HepG2 (cell line): Measurements from ENCODE around the gene ANKRD65. TPM values are rescaled to one million over a fixed set of nuclear protein-coding genes. Genes with fewer than 3 reads are reported as not detected.

Experiments
- CC2D1A ChIP-seq: sonication (generic); formaldehyde crosslinking; IDR thresholded peaks from 2 replicates; pipeline ENCODE4 v1.8.1; 2023; ENCODE audit warnings: mild to moderate bottlenecking, missing genetic modification reagents
- CCDC6 ChIP-seq: sonication (generic); formaldehyde crosslinking; IDR thresholded peaks from 2 replicates; pipeline ENCODE4 v1.8.1; 2022; ENCODE audit warnings: mild to moderate bottlenecking, missing genetic modification reagents, moderate library complexity
- GZF1 ChIP-seq: sonication (generic); formaldehyde crosslinking; IDR thresholded peaks from 2 replicates; pipeline ENCODE4 v1.5.1; 2020; ENCODE audit warnings: mild to moderate bottlenecking, missing genetic modification reagents
- JDP2 ChIP-seq: sonication (generic); formaldehyde crosslinking; IDR thresholded peaks from 2 replicates; pipeline ENCODE4 v1.8.1; 2022; ENCODE audit warnings: missing genetic modification reagents, borderline replicate concordance
- KMT2A ChIP-seq: sonication (generic); formaldehyde crosslinking; IDR thresholded peaks from 2 replicates; pipeline ENCODE4 v1.4.0; 2020; ENCODE audit warnings: missing genetic modification reagents
- MAFG ChIP-seq: sonication (generic); formaldehyde crosslinking; IDR thresholded peaks from 2 replicates; pipeline ENCODE4 v1.5.1; 2020; ENCODE audit warnings: mild to moderate bottlenecking, missing genetic modification reagents
- NCOA2 ChIP-seq: sonication (generic); formaldehyde crosslinking; IDR thresholded peaks from 2 replicates; pipeline ENCODE4 v1.8.0; 2022; ENCODE audit warnings: inconsistent platforms
- SAP130 ChIP-seq: IDR thresholded peaks from 2 replicates; pipeline ENCODE4 v1.6.1; 2016; ENCODE audit warnings: low read depth
- ZFYVE20 ChIP-seq: sonication (generic); formaldehyde crosslinking; IDR thresholded peaks from 2 replicates; pipeline ENCODE4 v1.8.0; 2023; ENCODE audit warnings: low read depth, mild to moderate bottlenecking, moderate library complexity, missing genetic modification reagents, borderline replicate concordance
- ZNF17 ChIP-seq: sonication (generic); formaldehyde crosslinking; IDR thresholded peaks from 2 replicates; pipeline ENCODE4 v1.5.0; 2020; ENCODE audit warnings: mild to moderate bottlenecking, missing genetic modification reagents
- ZNF569 ChIP-seq: sonication (generic); formaldehyde crosslinking; IDR thresholded peaks from 2 replicates; pipeline ENCODE4 v1.5.0; 2020; ENCODE audit warnings: mild to moderate bottlenecking, missing genetic modification reagents, moderate library complexity, borderline replicate concordance
- ZNF652 ChIP-seq: IDR thresholded peaks from 2 replicates; pipeline ENCODE4 v1.6.1; 2016; ENCODE audit warnings: low read depth, borderline replicate concordance
- ZNF816 ChIP-seq: sonication (generic); formaldehyde crosslinking; IDR thresholded peaks from 2 replicates; pipeline ENCODE4 v1.8.0; 2022; ENCODE audit warnings: missing genetic modification reagents, mild to moderate bottlenecking, borderline replicate concordance
- polyA plus RNA-seq, 8 experiments: library from polyadenylated mRNA; depleted of rRNA in 3 of 8; stranded (reverse) in 7 of 8; unstranded in 1 of 8; fragments of >200 nt; fragmentation: Illumina TruSeq in 4 of 8; extraction: Trizol in 4 of 8; gene quantifications; 2 replicates each; pipeline versions ENCODE4 v1.2.1 to v1.2.3, GENCODE V29; 2011 to 2016; ENCODE audit warnings: low read depth in 4 of 8, missing spikeins in 1 of 8, mixed read lengths in 1 of 8; ENCODE audit not compliant: insufficient read depth in 1 of 8
- total RNA-seq, 5 experiments: library from RNA; depleted of rRNA; stranded (reverse); fragments of >200 nt; fragmentation: Illumina TruSeq; extraction: Trizol; gene quantifications; 2 replicates each; pipeline ENCODE4 v1.2.3, GENCODE V29; 2016; ENCODE audit warnings: low read depth in 1 of 5
- TF ChIP-seq, protein P1 (sequence below): sonication (generic); formaldehyde crosslinking; IDR thresholded peaks from 2 replicates; pipeline ENCODE4 v1.5.0; 2020; ENCODE audit warnings: mild to moderate bottlenecking, missing genetic modification reagents, borderline replicate concordance
- TF ChIP-seq, protein P2 (sequence below): fragments of 450-650 bp; IDR thresholded peaks from 2 replicates; pipeline ENCODE4 v1.6.1; 2017
- TF ChIP-seq, protein P3 (sequence below): sonication (generic); formaldehyde crosslinking; conservative IDR thresholded peaks from 2 replicates; pipeline ENCODE4 v1.4.0; 2020; ENCODE audit warnings: missing genetic modification reagents

ANKRD65 gene
- total and polyA plus RNA-seq, 2 of the 13 experiments (the other 11 are each of a cell fraction or from before 2014, with no cell fraction given), result 12.1 to 30.1 TPM

DNA sequence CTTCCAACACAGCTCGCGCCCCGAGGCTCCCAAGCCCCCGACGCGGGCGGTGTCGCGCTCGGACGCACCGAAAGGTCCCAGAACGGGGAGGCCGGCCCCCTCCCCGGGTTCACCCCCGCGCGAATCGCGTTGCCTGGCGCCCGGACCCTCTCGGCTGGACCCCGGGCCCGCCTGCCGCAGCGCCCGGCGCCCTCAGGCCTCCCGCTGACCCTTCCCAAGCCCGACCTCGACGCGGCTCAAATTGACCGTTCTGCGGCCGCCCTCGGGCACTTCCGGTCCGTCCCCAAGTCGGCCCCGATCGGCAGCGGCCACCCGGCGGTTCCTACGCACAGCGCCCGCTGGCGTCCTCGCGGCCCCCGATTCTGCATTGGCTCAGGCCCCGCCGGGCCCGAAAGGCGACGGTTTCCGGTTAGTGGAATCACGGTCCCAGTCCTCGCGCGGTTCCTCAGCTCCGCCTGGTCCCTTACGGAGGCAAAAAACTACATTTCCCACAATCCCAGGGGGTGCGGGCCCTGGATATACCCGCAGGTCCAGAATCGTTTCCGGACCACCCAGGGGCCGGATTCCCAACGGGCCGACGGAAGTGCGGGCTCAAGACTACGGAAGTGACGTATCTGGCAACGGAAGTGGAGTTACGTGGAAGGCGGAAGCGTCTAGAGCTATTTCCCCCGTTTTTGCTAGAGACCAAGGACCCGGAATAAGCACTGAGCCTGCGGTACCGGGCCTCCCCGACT lies 46.0 kb downstream of the ANKRD65 start, which contains the start of gene AURKAIP1 (continued):
- TF ChIP-seq, protein P1, sequence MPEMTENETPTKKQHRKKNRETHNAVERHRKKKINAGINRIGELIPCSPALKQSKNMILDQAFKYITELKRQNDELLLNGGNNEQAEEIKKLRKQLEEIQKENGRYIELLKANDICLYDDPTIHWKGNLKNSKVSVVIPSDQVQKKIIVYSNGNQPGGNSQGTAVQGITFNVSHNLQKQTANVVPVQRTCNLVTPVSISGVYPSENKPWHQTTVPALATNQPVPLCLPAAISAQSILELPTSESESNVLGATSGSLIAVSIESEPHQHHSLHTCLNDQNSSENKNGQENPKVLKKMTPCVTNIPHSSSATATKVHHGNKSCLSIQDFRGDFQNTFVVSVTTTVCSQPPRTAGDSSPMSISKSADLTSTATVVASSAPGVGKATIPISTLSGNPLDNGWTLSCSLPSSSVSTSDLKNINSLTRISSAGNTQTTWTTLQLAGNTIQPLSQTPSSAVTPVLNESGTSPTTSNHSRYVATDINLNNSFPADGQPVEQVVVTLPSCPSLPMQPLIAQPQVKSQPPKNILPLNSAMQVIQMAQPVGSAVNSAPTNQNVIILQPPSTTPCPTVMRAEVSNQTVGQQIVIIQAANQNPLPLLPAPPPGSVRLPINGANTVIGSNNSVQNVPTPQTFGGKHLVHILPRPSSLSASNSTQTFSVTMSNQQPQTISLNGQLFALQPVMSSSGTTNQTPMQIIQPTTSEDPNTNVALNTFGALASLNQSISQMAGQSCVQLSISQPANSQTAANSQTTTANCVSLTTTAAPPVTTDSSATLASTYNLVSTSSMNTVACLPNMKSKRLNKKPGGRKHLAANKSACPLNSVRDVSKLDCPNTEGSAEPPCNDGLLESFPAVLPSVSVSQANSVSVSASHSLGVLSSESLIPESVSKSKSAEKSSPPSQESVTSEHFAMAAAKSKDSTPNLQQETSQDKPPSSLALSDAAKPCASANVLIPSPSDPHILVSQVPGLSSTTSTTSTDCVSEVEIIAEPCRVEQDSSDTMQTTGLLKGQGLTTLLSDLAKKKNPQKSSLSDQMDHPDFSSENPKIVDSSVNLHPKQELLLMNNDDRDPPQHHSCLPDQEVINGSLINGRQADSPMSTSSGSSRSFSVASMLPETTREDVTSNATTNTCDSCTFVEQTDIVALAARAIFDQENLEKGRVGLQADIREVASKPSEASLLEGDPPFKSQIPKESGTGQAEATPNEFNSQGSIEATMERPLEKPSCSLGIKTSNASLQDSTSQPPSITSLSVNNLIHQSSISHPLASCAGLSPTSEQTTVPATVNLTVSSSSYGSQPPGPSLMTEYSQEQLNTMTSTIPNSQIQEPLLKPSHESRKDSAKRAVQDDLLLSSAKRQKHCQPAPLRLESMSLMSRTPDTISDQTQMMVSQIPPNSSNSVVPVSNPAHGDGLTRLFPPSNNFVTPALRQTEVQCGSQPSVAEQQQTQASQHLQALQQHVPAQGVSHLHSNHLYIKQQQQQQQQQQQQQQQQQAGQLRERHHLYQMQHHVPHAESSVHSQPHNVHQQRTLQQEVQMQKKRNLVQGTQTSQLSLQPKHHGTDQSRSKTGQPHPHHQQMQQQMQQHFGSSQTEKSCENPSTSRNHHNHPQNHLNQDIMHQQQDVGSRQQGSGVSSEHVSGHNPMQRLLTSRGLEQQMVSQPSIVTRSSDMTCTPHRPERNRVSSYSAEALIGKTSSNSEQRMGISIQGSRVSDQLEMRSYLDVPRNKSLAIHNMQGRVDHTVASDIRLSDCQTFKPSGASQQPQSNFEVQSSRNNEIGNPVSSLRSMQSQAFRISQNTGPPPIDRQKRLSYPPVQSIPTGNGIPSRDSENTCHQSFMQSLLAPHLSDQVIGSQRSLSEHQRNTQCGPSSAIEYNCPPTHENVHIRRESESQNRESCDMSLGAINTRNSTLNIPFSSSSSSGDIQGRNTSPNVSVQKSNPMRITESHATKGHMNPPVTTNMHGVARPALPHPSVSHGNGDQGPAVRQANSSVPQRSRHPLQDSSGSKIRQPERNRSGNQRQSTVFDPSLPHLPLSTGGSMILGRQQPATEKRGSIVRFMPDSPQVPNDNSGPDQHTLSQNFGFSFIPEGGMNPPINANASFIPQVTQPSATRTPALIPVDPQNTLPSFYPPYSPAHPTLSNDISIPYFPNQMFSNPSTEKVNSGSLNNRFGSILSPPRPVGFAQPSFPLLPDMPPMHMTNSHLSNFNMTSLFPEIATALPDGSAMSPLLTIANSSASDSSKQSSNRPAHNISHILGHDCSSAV, result no peak
- TF ChIP-seq ZNF816 (CRISPR knock-in tag), result peak; percentile 89; the same call in 1 of the 2 replicates
- TF ChIP-seq CC2D1A (CRISPR knock-in tag), result 0 out of 2 replicates have a peak, but pooled peaks have one; percentile 23
- TF ChIP-seq MAFG, result no peak
- TF ChIP-seq, protein P2, sequence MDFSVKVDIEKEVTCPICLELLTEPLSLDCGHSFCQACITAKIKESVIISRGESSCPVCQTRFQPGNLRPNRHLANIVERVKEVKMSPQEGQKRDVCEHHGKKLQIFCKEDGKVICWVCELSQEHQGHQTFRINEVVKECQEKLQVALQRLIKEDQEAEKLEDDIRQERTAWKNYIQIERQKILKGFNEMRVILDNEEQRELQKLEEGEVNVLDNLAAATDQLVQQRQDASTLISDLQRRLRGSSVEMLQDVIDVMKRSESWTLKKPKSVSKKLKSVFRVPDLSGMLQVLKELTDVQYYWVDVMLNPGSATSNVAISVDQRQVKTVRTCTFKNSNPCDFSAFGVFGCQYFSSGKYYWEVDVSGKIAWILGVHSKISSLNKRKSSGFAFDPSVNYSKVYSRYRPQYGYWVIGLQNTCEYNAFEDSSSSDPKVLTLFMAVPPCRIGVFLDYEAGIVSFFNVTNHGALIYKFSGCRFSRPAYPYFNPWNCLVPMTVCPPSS, result no peak
- TF ChIP-seq ZNF569, result 0 out of 2 replicates have a peak, but pooled peaks have one; percentile 90
- no peak for TF ChIP-seq ZFYVE20 (CRISPR knock-in tag)
- peak; percentile 65 for TF ChIP-seq NCOA2 (CRISPR knock-in tag)
- TF ChIP-seq CCDC6 (CRISPR knock-in tag), result peak; percentile 98
- TF ChIP-seq ZNF17 (CRISPR knock-in tag), result no peak
- TF ChIP-seq ZNF652, result no peak
- TF ChIP-seq KMT2A (CRISPR knock-in tag), result peak; percentile 98
- peak; percentile 85 for TF ChIP-seq GZF1
- TF ChIP-seq, protein P3, sequence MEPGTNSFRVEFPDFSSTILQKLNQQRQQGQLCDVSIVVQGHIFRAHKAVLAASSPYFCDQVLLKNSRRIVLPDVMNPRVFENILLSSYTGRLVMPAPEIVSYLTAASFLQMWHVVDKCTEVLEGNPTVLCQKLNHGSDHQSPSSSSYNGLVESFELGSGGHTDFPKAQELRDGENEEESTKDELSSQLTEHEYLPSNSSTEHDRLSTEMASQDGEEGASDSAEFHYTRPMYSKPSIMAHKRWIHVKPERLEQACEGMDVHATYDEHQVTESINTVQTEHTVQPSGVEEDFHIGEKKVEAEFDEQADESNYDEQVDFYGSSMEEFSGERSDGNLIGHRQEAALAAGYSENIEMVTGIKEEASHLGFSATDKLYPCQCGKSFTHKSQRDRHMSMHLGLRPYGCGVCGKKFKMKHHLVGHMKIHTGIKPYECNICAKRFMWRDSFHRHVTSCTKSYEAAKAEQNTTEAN (CRISPR knock-in tag), result peak; percentile 64; the same call in 1 of the 2 replicates
- peak; percentile 91 for TF ChIP-seq SAP130 (CRISPR knock-in tag)
- TF ChIP-seq JDP2 (CRISPR knock-in tag), result no peak
